GM06990 (cell line): Measurements from ENCODE around the gene KIAA0232.

Source experiments
- DNase-seq: peaks from one replicate; pipeline ENCODE4 v3.0.0-alpha.2; 2011; ENCODE audit not compliant: insufficient read length; ENCODE audit errors: extremely low read depth
- H3K27me3 ChIP-seq: replicated peaks from 2 replicates; pipeline ENCODE4 v1.6.0; 2011; ENCODE audit warnings: low read length; ENCODE audit not compliant: control insufficient read depth, insufficient read depth
- H3K36me3 ChIP-seq: 2 replicates; pipeline ENCODE4 v1.5.1; 2011; ENCODE audit warnings: low read length; ENCODE audit not compliant: control insufficient read depth, insufficient read depth
- H3K4me3 ChIP-seq: replicated peaks from 2 replicates; pipeline ENCODE4 v1.5.1; 2011; ENCODE audit warnings: low read depth, mild to moderate bottlenecking, control low read depth, low read length
- CTCF ChIP-seq: IDR thresholded peaks from 2 replicates; pipeline ENCODE4 v1.5.1; 2011; ENCODE audit warnings: low read length, control low read depth, mild to moderate bottlenecking, inconsistent platforms; ENCODE audit not compliant: insufficient read depth, poor library complexity, severe bottlenecking

The KIAA0232 gene

GRCh38 chr4:6775746-6776145, 6.8 kb upstream of the KIAA0232 start:
- no peak for DNase-seq
- Histone ChIP-seq H3K36me3 (no peaks in the 10 kb centered on the region), H3K27me3 (no peaks in the 10 kb centered on the region; the same call in none of the 2 replicates), H3K4me3 (no peak overlapping the region)
- TF ChIP-seq CTCF = no peak

- DNase-seq = no peak
Observed at GRCh38 chr4:6776920-6777635, 5.4 kb upstream of the KIAA0232 start.

GRCh38 chr4:6777636-6778281, 4.8 kb upstream of the KIAA0232 start:
- TF ChIP-seq CTCF = peak; percentile 10
- Histone ChIP-seq H3K36me3 (no peaks in the 10 kb centered on the region), H3K4me3 (no peak overlapping the region), H3K27me3 (no peaks in the 10 kb centered on the region; the same call in none of the 2 replicates)
- DNase-seq = no peak

More at GRCh38 chr4:6776920-6777635, 5.4 kb upstream of the KIAA0232 start:
- TF ChIP-seq CTCF = no peak
- Histone ChIP-seq H3K4me3 (no peak overlapping the region), H3K36me3 (no peaks in the 10 kb centered on the region), H3K27me3 (no peaks in the 10 kb centered on the region; the same call in none of the 2 replicates)

GRCh38 chr4:6778435-6778834, 4.1 kb upstream of the KIAA0232 start:
- Histone ChIP-seq H3K27me3 (no peaks in the 10 kb centered on the region; the same call in none of the 2 replicates), H3K4me3 (no peak overlapping the region), H3K36me3 (no peaks in the 10 kb centered on the region)
- no peak for DNase-seq
- TF ChIP-seq CTCF = no peak

- DNase-seq = no peak
- H3K27me3 ChIP-seq = no peaks in the 10 kb centered on the region; the same call in none of the 2 replicates
- no peak overlapping the region for H3K4me3 ChIP-seq
- no peaks in the 10 kb centered on the region for H3K36me3 ChIP-seq
- TF ChIP-seq CTCF = no peak
Observed at GRCh38 chr4:6779667-6780565, 2.6 kb upstream of the KIAA0232 start.
